Ovary (tissue), 3 donors: ENCODE results near the gene ZFC3H1.

Source experiments
- CTCF ChIP-seq, 3 donors: fragments of 450-650 bp in 2 of 3; fragments of 200-600 bp in 1 of 3; IDR thresholded peaks; one replicate each; pipeline versions ENCODE4 v1.5.1 to v1.8.0; 2016 to 2022; ENCODE audit warnings: antibody characterized with exemption in 3 of 3, mild to moderate bottlenecking in 1 of 3
- EP300 ChIP-seq: sonication (generic); formaldehyde crosslinking; IDR thresholded peaks from one replicate; pipeline ENCODE4 v1.6.1; 2017; ENCODE audit warnings: antibody characterized with exemption
- POLR2A ChIP-seq: fragments of 450-650 bp; IDR thresholded peaks from one replicate; pipeline ENCODE4 v1.6.1; 2017; ENCODE audit warnings: antibody characterized with exemption, mild to moderate bottlenecking, moderate library complexity
- donor health status: DM: no; HTN: no; CAD: no.

- no peak for TF ChIP-seq CTCF (IDR thresholded peaks at IDR 0.05)
- no peak for TF ChIP-seq EP300
- no peak for TF ChIP-seq POLR2A
These were observed 902 bp upstream of the ZFC3H1 start for GRCh38 chr12:71664411-71665089.
